ENCODE measurements around the gene KIF26B.

KIF26B gene

DNA sequence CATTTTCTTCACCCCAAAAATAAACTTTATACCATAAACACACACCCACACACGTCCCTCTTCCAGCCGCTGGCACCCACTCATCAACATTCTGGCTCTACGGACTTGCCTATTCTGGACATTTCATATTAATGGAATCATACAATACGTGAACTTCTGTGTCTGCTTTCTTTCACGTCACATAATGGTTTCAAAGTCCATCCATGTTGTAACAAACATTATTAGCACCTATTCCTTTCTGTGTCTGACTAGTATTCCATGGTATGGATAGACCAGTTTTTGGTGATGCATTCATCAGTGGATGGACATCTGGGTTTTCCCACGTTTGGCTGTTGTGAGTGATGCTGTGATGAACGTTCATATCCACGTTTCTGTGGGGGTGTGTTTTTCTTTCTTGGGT, 323.2 kb downstream of the KIF26B start:
- DNase-seq: no peak

DNA sequence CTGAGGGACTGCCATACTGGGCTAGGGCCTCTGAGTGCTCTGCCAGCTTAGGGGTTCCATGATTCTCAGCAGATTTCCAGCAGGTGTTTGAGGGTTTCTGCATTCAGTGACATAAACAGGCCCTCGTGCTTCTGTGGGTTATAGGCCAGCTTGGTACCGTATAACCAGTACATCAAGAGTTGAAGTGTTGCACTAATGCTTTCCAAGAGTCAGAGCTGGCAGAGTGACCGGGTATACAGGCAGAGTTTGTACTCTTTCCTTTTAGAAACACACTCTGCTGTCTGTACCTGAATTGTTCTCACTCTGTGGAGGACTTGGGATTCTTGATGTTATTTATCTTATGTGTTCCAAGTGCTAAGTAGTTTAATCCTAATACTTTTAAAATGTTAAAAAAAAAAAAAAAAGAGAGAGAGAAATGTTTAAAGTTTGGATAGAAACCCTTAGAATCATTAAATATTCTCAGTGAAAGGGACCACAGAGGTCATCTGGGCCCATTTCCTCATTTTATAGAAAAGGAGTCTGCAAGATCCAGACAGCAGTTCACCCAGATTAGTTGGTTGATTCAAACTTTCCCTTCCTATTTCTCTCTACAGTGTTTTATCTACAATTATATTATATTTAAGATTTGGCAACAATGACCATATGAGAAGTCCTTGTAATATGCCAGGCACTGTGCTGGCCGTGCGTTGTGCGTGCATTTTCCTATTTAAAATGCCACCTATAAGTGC, 325.8 kb downstream of the KIF26B start:
- no peak for DNase-seq

DNA sequence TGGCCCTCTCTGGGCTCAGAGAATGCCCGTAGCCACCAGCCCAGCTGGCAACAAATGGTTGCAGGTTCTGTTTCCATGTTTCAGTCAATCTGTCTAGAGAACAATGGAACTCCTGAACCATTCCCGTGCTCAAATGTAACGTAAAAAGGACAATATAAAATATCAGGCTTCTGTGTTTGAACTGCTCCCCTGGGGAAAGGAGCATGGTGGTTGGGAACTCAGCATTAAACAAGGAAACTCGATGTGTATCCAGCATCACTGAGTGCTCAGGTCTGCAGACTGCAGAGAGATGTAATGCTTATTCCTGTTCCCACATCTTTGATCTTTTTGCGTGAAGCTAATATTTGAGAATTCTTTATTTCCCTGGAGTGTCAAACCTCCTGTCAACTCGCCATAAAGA, 326.5 kb downstream of the KIF26B start:
- no peak for DNase-seq

DNA sequence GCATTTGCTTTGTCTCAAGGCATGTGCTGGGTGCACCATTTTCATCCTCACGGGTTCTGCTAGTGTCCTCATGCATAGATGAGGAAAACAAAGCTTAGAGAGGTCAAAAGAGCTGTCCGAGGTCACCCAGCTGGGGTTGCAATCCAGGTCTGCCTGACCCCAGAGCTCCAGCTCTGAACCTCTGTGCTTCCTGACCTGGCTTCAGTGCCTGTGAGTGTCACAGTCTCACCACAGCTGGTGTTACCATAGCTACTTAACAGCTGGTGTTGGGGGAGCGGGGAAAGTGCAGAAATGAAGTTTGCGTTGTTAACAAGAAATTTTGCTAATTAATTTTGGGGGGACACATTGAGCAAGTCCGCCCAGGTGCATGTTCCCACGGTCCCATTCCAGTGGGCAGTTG, 328.5 kb downstream of the KIF26B start:
- no peak for DNase-seq

DNA sequence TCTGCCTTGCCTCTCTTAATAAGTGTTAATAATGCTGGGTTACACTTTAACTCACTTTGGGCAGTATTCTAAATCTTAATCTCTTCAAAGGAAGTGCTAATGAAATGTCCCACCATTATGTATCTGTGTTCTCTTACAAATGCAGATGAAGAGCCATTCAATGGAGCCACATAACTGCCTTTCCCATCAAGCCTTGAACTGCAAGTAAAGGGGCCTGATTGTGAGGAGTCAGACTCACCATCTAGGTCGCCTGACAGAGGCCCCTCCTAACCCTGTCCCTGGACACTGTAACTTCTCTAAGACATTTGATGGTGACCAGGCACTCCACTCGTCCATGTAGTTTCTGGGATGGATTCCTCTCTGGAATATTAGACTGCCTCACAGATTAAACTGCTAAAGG, 329.4 kb downstream of the KIF26B start:
- DNase-seq: no peak

DNA sequence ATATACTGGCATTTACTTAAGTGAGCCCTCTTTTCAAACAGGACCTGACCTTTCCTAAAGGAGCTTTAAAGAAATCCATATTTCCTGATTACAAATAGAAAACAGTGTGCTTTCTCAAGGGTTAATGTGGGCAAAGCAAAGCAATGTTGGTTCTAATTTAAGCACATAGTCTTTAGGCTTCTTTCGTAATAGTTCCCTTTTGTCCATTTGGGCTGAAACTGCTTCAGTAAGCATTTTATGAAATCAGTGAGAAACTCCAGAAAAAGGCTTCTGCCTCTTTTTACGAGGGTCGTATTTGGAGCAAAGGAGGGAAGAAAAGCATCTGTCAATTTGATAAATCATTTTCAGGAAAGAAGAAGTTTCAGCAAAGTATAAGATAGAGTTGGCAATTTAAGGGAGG, 331.2 kb downstream of the KIF26B start:
- no peak for DNase-seq

DNA sequence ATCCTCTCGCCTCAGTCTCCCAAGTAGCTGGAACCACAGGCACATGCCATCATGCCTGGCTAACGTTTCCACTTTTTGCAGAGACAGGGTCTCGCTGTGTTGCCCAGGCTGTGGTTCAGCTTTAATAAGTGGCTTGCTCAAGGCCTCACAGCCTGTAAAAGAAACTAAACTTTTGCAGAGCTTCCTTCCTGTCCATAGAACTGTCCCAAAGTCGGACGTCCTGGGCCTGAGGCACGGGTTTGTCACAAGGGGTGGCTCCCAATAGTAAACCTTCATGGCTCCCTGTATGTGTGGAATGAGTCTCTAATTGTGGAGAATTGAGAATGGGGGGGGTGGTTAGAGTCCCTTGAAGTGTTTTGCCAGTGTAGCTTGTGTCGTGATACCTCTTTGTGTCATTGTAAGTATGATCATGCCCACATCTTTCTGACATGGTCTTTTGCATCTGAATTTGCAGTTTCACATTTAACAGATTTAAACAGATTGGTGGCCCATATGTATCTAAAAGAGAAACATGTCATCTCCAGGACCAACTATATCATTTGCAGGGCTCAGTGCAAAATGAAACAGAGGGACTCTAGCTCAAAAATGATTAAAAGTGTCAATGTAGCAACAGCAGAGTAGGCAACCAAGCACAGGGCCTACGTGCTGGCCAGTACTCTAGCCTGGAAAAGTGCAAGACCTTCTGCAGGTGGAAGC, 332.1 kb downstream of the KIF26B start:
- DNase-seq: no peak

DNA sequence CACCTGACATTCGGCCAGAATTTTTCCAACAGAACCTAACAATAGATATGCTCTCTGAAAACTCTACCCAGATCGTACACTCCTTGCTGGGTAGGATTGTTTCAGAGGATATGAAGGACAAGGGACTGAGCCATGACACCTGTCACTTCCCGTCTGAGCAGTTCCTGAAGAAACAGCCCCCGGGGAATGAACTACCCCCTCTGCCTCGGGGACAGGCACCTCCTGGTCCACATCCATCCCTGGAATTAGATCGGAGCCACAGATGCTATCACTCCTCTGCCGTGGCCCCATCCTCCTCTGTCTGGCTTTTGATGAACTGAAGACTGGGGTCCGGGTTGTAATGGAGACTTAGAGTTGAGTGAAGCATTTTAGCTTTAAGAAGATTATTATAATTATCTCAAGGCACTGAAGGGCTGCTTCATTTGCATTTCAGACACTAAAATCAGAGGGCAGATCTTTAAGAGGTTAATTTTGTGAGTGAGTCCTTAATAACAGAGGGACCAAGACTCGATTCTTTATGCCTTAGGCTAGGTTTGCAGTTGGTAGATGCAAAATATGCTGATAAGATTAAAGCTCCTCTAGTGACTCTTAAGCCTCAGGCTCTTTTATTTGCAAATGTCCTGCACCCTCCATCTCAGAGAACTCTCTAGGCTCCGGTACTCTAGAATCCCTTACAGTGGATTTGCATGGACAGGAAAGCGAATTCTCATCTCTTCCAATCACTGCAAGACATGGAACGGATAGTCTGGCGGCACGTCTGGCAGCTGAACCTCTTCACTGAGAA, 333.8 kb downstream of the KIF26B start:
- no peak for DNase-seq

DNA sequence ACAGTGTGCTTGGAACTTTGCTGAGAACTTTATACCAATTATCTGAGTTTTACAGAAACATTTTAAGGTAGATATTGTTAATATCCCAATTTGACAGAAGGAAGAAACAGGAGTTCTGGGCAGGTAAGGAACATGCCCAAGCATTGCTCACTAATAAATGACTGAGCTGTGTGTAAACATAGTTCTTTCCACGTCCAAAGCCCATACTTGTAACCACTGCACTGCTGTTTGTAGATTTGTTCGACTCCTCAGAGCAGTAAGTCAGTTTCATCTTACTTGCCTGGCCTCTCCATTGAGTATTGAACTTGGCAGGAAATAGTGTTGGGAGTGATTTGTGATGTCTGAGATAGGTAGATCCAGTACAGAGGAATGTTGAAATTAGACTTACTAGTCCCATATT, 335.1 kb downstream of the KIF26B start:
- DNase-seq: no peak

DNA sequence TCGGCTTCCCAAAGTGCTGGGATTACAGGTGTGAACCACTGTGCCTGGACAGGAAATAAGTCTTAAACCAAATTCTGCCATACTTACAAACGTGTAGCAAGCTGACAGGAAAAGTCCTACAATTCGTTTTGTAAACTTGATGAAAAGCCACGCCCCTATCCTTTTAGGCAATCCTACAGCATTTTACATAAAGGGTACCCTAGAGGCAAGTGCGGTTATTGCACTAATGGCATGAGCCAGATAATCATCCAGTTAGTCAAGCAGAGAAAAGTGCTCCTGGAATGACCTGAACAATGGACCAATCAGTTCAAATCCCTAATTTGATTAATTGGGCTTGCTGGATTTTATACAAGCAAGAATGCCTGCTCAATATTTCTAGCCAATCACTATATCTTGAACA, 338.2 kb downstream of the KIF26B start:
- no peak for DNase-seq

DNA sequence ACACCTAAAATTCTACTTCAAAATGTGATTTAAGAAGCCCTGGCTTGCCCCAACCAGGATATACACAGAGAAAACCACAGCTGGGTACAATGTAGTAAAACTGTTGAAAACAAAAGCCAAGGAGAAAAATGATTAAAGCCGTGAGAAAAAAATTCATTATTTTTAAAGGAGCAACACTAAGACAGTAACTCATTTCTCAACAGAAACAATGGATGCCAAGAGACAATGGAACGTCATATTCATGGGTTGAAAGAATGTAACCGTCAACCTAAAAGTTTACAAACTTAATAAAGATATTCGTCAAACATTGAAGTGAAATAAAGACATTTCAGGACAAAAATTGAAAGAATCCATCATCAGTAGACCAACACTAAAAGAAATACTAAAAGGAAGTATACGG, 340.9 kb downstream of the KIF26B start:
- no peak for DNase-seq

DNA sequence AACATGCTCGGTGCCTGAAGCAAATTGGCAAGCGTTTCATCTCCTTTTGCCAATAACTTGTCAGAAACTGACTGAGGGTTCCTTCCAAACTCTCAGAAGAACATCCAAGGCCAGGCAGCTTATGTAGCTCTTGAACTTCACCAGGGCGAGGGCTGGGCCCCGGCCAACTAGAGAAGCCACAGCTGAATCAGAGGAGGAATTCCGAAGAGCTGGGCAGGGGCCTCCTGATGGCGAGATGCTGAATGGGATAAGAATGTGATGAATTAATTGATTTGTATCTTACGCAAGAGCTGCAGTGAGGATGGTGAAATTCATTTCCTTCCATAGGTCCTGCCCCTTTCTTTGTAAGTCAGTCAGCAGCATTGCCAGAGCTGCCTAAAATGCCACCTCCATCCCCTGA, 345.8 kb downstream of the KIF26B start:
- no peak for DNase-seq

DNA sequence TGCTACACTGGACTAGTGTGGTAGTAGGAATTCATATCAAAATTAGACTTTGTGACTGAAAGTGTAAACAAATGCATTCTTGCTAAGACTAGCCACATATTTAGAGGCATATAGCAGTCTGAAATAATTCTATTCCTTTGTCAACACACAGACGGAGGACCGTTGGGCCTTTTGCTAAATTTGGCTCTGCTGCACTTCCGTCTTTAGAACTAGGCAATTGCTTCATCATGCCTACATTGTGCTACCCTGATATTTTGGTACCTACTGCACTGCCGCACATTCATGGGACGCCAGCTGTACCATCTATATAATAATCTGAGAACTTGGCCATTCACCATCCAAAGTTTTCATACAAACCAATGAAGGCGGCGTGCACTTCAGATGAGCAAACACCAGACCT, 346.8 kb downstream of the KIF26B start:
- no peak for DNase-seq

DNA sequence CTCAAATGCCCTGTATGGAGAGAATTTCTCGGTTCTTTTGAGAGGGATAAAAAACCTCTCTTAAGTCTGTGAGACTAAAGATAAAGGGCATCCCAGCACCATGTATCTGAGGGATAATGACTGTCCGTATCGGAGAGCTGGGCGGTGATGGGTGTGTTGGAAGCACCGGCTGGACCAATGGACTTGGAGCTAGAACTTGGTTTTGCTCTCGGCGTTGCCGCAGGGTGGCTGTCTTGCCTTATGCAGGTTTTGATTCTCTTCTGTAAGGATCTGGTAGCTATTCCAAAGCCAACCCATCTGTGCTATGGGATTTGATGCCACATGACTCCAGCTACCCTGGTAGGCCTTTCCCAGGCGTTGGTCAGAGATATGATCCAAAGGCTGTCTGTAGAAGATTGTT, 348.8 kb downstream of the KIF26B start:
- DNase-seq: no peak

DNA sequence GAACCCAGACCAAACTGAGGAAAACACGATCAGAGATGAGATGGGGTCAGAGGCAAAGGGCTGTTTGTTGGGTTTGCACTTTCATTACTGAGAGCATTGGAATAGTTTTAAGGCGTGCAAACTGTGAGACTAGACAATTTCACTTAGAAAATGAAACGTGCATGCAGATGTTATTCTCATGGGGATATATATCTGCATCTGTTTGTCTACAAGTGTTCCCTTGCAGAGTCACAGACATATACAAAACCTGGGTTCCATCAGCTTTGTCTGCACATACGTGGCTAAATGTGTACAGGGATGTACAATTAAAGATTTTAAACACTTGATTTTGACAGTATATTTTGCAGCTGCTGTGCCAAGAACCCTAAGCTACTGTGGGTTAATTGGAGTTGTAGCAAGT, 355.4 kb downstream of the KIF26B start:
- DNase-seq: no peak

DNA sequence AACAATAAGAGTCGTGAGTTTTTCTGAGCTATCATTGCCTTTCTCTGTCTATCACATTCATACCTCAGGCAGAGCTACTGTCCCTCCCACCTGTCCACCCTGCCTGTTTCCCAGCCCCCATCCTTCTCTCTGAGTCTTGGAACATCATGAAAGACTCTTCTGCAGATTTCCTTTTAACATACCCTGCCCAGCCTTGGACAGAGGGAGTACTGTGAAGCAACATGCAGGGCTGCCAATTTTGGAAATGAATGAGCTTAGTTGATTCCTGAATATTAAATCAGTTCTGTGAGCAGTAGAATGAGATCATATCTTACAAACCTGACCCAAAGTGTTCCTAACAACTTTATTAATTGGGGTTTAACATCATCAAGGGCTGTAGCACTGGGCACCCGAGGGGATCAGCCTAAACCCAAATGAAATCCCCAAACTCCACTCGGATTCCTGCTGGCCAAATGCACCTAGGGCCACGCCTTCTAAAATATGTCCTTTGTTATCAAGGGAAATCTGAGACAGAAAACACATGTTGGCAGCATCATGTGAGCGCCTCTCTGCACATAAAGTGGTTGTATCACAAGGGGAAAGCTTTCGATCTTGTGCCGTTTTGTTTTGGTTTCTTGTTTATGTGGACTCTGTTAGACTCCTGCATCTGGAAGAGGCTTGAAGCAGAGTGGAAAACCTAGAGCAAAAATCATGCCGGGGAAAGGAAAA, 357.6 kb downstream of the KIF26B start:
- DNase-seq: no peak

DNA sequence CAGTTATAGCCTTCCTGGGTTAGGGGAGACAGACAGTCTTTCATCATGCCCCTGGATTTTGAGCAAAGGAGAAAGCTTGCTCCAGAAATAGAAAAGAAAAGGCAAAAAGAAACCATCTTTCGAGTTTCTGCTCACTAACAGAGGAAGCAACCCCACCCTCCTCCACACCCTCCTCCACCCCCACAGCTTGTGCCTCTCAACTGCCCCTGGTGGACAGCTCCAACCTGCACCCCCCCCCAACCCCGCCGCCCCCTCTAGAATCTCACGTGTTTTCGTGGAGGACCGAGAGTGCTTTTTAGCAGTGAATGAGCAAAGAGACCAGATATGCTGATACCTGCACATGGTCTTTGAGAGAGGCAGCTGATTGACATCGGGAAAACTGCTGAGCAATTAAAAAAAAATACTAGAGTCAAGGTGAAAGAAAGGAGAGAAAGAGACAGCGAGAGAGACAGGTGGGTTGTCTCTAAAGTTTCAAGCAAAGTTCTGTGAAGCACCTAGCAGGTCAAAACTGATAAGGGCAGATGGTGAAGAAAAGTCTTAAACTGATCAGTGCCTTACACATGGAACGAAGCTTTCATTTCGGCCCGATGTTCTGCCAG, 358.3 kb downstream of the KIF26B start:
- no peak for DNase-seq

DNA sequence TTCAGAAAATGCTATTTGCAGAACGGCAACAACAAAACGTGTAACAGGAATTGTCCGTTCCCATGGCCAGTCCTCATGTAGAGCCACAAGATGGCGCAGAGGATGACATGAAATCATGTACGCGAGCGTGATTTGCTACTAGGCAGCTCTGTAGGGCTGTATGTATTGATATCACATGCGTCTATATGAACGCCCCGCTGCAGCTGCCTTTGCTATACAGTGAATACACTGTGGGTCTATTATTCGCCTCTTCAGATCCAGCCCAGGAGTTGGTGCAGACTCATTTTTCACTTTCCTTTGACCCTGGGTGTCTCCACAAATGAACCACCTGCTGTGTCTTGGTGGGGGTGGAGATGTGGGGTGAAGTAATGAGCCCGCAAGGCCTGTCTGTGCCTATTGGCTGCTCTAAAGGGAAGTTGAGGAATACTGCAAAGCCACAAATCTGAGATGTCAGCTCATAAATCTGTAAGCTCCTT, 361.5 kb downstream of the KIF26B start:
- DNase-seq: no peak

DNA sequence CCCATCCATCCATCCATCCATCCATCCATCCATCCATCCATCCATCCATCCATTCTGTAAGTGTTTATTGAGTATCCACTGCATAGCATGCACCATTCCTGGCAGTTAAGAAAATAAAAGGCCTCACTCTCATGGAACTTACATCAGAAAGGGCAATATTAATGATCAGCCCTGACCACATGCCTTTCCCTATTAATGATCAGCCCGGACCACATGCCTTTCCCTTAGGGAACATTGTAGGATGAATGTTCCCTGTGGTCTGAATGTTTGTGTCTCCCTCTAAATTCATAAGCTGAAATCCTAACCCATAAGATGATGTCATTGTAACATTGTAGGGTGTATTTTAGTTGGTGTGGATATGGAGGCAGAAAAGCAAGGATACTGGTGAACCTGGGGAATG, 365.8 kb downstream of the KIF26B start:
- DNase-seq: no peak

DNA sequence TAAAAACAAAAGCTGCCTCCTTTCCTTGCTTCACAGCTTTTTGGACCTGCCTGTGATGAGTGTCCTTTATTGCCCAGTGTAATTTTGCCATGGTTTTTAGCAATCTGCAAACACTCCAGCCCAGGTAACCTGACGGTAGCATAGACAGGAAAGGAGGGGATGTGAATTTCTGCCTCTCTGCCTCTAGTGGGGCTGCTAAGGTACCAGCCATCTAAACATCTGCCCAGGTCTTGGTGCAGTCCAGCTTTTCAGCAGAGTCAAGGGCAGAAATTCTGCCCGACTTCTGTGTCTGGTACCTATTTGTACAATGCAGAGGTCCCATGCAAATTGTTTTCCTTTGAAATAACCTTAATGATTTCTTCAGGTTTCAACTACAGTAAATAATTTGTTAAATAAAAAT, 371.4 kb downstream of the KIF26B start:
- DNase-seq: no peak

DNA sequence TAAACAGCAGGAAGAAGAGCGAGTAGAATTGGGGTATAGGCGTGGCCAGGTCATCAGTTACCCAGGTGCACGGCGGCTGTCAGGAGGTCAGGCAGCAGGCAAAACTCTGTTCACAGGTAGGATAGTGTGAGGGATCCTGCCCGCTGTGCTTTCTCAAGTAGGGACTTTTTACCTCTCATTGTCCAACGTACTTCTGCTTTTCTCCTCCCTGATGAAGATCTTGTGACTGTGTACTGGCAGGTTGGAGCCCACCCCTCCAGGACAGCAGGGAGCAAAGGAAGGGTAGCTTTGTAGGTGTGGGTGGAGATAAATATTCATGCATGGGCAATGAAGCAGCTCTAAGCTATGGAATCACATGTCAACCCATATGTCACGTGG, 373.5 kb downstream of the KIF26B start:
- no peak for DNase-seq

DNA sequence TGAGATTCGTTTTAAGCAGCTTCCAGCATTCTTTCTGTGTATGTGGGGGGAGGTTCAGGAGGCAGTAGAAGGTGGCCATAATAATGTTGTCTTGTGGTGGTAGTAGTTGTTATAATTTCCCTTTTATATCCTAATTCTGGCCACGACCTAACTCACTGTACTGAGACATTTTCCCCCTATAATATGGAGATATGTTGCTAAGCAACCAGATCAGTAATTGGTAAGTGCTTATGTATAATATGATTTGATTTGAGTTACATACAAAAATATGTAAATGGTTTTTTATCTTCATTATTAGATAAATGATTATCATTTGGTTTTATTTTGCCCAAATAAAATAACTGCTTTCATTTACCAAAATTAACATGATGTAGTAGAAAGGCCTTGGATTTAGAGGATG, 376.2 kb downstream of the KIF26B start:
- DNase-seq: no peak

DNA sequence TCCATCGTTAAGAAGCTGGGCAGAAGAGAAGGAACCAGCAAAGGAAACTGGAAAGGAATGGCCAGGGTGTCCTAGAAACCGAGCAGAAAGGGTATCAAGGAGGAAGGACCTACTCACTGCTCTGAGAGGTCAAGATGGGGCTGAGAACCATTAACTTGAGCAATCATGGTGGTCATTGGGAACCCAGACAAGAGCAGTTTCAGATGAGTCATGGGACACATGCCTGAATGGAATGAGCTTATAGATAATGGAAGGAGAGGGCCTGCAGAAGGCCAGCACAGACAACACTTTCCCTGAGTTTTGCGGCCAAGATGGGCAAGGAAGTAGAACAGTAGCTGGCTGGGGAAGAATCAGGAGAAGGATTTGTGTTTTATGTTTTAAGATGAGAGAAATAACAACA, 383.2 kb downstream of the KIF26B start:
- DNase-seq: no peak

Data from stimulated activated CD8-positive, alpha-beta memory T cell treated with anti-CD3 and anti-CD28 coated beads, Interleukin-4, amount 100 ng/mL, for 48 hours (primary cell).